HCT116 (cell line): Measurements from ENCODE around the gene SLC8A1.

Experiments
- CEBPB ChIP-seq: IDR thresholded peaks from 2 replicates; pipeline ENCODE4 v1.6.1; 2012; ENCODE audit warnings: low read depth
- ELF1 ChIP-seq: IDR thresholded peaks from 2 replicates; pipeline ENCODE4 v1.6.1; 2012; ENCODE audit warnings: low read depth, borderline replicate concordance
- EZH2 ChIP-seq: fragments of 200-600 bp; sonication (generic); IDR thresholded peaks from 2 replicates; pipeline ENCODE4 v1.6.1; 2017; ENCODE audit warnings: antibody characterized with exemption, mixed run types
- JUND ChIP-seq: IDR thresholded peaks from 2 replicates; pipeline ENCODE4 v1.6.1; 2012
- POLR2A ChIP-seq: IDR thresholded peaks from 2 replicates; pipeline ENCODE4 v1.7.0; 2011; ENCODE audit warnings: borderline replicate concordance; ENCODE audit not compliant: insufficient read depth, insufficient read length; ENCODE audit errors: extremely low read depth
- POLR2AphosphoS5 ChIP-seq: IDR thresholded peaks from 2 replicates; pipeline ENCODE4 v1.6.1; 2011; ENCODE audit warnings: mild to moderate bottlenecking, low read depth, low read length, moderate library complexity
- RAD21 ChIP-seq: IDR thresholded peaks from 2 replicates; pipeline ENCODE4 v1.6.1; 2012; ENCODE audit warnings: low read depth, mild to moderate bottlenecking
- YY1 ChIP-seq: IDR thresholded peaks from 2 replicates; pipeline ENCODE4 v1.6.1; 2011; ENCODE audit warnings: low read length, low read depth, moderate library complexity, mild to moderate bottlenecking; ENCODE audit not compliant: insufficient replicate concordance; ENCODE audit errors: extremely low read depth
- TF ChIP-seq, protein P1 (sequence below), 3 experiments: fragments of 200-600 bp in 1 of 3; sonication (generic) in 1 of 3; IDR thresholded peaks in 2 of 3; conservative IDR thresholded peaks in 1 of 3; 2 replicates each; pipeline ENCODE4 v1.5.1; 2012 to 2017; ENCODE audit warnings: low read depth in 2 of 3, low read length in 2 of 3, antibody characterized with exemption in 1 of 3, borderline replicate concordance in 1 of 3, control low read depth in 1 of 3, mild to moderate bottlenecking in 1 of 3, mixed read lengths in 1 of 3, mixed run types in 1 of 3, moderate library complexity in 1 of 3; ENCODE audit not compliant: insufficient read depth in 1 of 3
- TF ChIP-seq, protein P2 (sequence below): IDR thresholded peaks from 2 replicates; pipeline ENCODE4 v1.6.1; 2012; ENCODE audit warnings: low read depth
- TF ChIP-seq, protein P3 (sequence below): IDR thresholded peaks from 2 replicates; pipeline ENCODE4 v1.6.1; 2012
- TF ChIP-seq, protein P4 (sequence below): IDR thresholded peaks from 2 replicates; pipeline ENCODE4 v1.6.1; 2012

DNA sequence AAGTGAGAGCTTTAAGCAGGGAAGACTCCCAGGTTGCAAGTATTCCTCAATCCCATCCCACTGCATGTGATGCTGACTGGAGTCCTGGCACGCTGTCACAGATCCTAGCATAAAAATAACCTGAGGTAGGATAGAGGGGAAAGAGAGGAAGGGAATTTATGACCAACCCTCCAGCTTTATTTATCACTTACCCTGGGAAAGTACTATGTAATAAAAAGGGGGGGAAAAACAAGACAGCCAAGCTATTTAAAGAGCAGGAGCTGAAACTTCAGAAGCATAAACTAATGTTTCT lies 122.2 kb downstream of the SLC8A1 start:
- TF ChIP-seq, protein P1, sequence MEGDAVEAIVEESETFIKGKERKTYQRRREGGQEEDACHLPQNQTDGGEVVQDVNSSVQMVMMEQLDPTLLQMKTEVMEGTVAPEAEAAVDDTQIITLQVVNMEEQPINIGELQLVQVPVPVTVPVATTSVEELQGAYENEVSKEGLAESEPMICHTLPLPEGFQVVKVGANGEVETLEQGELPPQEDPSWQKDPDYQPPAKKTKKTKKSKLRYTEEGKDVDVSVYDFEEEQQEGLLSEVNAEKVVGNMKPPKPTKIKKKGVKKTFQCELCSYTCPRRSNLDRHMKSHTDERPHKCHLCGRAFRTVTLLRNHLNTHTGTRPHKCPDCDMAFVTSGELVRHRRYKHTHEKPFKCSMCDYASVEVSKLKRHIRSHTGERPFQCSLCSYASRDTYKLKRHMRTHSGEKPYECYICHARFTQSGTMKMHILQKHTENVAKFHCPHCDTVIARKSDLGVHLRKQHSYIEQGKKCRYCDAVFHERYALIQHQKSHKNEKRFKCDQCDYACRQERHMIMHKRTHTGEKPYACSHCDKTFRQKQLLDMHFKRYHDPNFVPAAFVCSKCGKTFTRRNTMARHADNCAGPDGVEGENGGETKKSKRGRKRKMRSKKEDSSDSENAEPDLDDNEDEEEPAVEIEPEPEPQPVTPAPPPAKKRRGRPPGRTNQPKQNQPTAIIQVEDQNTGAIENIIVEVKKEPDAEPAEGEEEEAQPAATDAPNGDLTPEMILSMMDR (IDR thresholded peaks at IDR 0.05 in 2 of 3, conservative IDR thresholded peaks at IDR 0.05 in 1 of 3; ENCODE audit: borderline replicate concordance in 1 of 3, insufficient read depth in 1 of 3, low read depth in 2 of 3, low read length in 2 of 3): no peak
- TF ChIP-seq EZH2 (no peak), JUND (no peak), POLR2A (no peak), YY1 (no peak), CEBPB (no peak), RAD21 (no peak), ELF1 (no peak), POLR2AphosphoS5 (no peak)
- TF ChIP-seq, protein P2, sequence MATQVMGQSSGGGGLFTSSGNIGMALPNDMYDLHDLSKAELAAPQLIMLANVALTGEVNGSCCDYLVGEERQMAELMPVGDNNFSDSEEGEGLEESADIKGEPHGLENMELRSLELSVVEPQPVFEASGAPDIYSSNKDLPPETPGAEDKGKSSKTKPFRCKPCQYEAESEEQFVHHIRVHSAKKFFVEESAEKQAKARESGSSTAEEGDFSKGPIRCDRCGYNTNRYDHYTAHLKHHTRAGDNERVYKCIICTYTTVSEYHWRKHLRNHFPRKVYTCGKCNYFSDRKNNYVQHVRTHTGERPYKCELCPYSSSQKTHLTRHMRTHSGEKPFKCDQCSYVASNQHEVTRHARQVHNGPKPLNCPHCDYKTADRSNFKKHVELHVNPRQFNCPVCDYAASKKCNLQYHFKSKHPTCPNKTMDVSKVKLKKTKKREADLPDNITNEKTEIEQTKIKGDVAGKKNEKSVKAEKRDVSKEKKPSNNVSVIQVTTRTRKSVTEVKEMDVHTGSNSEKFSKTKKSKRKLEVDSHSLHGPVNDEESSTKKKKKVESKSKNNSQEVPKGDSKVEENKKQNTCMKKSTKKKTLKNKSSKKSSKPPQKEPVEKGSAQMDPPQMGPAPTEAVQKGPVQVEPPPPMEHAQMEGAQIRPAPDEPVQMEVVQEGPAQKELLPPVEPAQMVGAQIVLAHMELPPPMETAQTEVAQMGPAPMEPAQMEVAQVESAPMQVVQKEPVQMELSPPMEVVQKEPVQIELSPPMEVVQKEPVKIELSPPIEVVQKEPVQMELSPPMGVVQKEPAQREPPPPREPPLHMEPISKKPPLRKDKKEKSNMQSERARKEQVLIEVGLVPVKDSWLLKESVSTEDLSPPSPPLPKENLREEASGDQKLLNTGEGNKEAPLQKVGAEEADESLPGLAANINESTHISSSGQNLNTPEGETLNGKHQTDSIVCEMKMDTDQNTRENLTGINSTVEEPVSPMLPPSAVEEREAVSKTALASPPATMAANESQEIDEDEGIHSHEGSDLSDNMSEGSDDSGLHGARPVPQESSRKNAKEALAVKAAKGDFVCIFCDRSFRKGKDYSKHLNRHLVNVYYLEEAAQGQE: no peak
- TF ChIP-seq, protein P3, sequence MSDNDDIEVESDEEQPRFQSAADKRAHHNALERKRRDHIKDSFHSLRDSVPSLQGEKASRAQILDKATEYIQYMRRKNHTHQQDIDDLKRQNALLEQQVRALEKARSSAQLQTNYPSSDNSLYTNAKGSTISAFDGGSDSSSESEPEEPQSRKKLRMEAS: no peak
- TF ChIP-seq, protein P4, sequence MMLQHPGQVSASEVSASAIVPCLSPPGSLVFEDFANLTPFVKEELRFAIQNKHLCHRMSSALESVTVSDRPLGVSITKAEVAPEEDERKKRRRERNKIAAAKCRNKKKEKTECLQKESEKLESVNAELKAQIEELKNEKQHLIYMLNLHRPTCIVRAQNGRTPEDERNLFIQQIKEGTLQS: no peak
